Tongue (tissue), 2 donors: ENCODE data around the gene SLC4A5. TPM values are rescaled to one million over a fixed set of nuclear protein-coding genes. Genes with fewer than 3 reads are reported as not detected.
"Not testable (repeated sequence)": the region's sequence is repeated elsewhere in the genome, so short reads cannot be mapped to it uniquely, and the experiment has no call there.

Source experiments
- DNase-seq: peaks from one replicate; pipeline ENCODE4 v3.0.0-alpha.2; 2015
- total RNA-seq: library from RNA; depleted of rRNA; stranded (reverse); fragments of >200 nt; gene quantifications from one replicate; pipeline ENCODE4 v1.2.3, GENCODE V29; 2014

The SLC4A5 gene
- total RNA-seq, 1 donor from 2014 or later: 2.6 TPM

- DNase-seq: no peak
Measured at GRCh38 chr2:74227646-74228045, 115.6 kb downstream of the SLC4A5 start.

- DNase-seq: peak; percentile 27
Measured at GRCh38 chr2:74226648-74227213, 116.5 kb downstream of the SLC4A5 start.

GRCh38 chr2:74225698-74226459, 117.3 kb downstream of the SLC4A5 start:
- no peak for DNase-seq

GRCh38 chr2:74223941-74224770, 119.1 kb downstream of the SLC4A5 start:
- DNase-seq: no peak

GRCh38 chr2:74222300-74222650, 120.9 kb downstream of the SLC4A5 start:
- DNase-seq: no peak

GRCh38 chr2:74221604-74222299, 121.5 kb downstream of the SLC4A5 start:
- DNase-seq: no peak

GRCh38 chr2:74221091-74221490, 122.1 kb downstream of the SLC4A5 start:
- DNase-seq: no peak

- DNase-seq: no peak
Measured at GRCh38 chr2:74219846-74220486, 123.2 kb downstream of the SLC4A5 start.

- no peak for DNase-seq
Measured at GRCh38 chr2:74216642-74217041, 126.6 kb downstream of the SLC4A5 start.

GRCh38 chr2:74215771-74216170, 127.4 kb downstream of the SLC4A5 start:
- DNase-seq: not testable (repeated sequence)

GRCh38 chr2:74212702-74213410, 130.4 kb downstream of the SLC4A5 start:
- no peak for DNase-seq

- DNase-seq: no peak
Measured at GRCh38 chr2:74206180-74206688, 137.0 kb downstream of the SLC4A5 start.

- no peak for DNase-seq
Measured at GRCh38 chr2:74205596-74205995, 137.6 kb downstream of the SLC4A5 start.

- DNase-seq: no peak
Measured at GRCh38 chr2:74205113-74205512, 138.1 kb downstream of the SLC4A5 start.

GRCh38 chr2:74204436-74204835, 138.8 kb downstream of the SLC4A5 start:
- no peak for DNase-seq

- DNase-seq: no peak
Measured at GRCh38 chr2:74201596-74201995, 141.6 kb downstream of the SLC4A5 start.

- DNase-seq: no peak
Measured at GRCh38 chr2:74201196-74201595, 142.0 kb downstream of the SLC4A5 start.

- peak; percentile 22 for DNase-seq
Measured at GRCh38 chr2:74199871-74200305, 143.3 kb downstream of the SLC4A5 start.

GRCh38 chr2:74199275-74199701, 143.9 kb downstream of the SLC4A5 start:
- DNase-seq: no peak

GRCh38 chr2:74198461-74199274, 144.5 kb downstream of the SLC4A5 start, which contains the start of gene MTHFD2:
Gene MTHFD2, plus strand, starts transcription at chr2:74198615. Its CDS starts 27 bp downstream, at chr2:74198642.
- DNase-seq: peak; percentile 96
